GM12864 (cell line): Measurements from ENCODE around the gene ZNF439.
"Not testable (repeated sequence)": the region's sequence is repeated elsewhere in the genome, so short reads cannot be mapped to it uniquely, and the experiment has no call there.

Experiments used
- DNase-seq: peaks from one replicate; pipeline ENCODE4 v3.0.0-alpha.2; 2011; ENCODE audit warnings: low read depth
- H3K4me3 ChIP-seq: 2 replicates; pipeline ENCODE4 v1.5.1; 2011; ENCODE audit warnings: mild to moderate bottlenecking, low read depth, low read length, control low read depth
- CTCF ChIP-seq: IDR thresholded peaks from 2 replicates; pipeline ENCODE4 v1.5.1; 2011; ENCODE audit warnings: low read depth, mild to moderate bottlenecking, moderate library complexity, low read length, control low read depth, inconsistent platforms; ENCODE audit errors: missing control alignments

Gene ZNF439

GRCh38 chr19:11821474-11822109, 26.9 kb upstream of the ZNF439 start:
- no peak overlapping the region for H3K4me3 ChIP-seq
- TF ChIP-seq CTCF: no peak
- DNase-seq: no peak

- DNase-seq, H3K4me3 ChIP-seq: not testable (repeated sequence)
Measured at GRCh38 chr19:11828957-11829876, 19.3 kb upstream of the ZNF439 start.

GRCh38 chr19:11832253-11832912, 16.1 kb upstream of the ZNF439 start:
- H3K4me3 ChIP-seq: no peak overlapping the region
- no peak for TF ChIP-seq CTCF
- DNase-seq: no peak

GRCh38 chr19:11833541-11833940, 15.0 kb upstream of the ZNF439 start:
- no peak for TF ChIP-seq CTCF
- no peak for DNase-seq
- H3K4me3 ChIP-seq: no peak overlapping the region

GRCh38 chr19:11835626-11836066, 12.9 kb upstream of the ZNF439 start:
- not testable (repeated sequence) for DNase-seq, H3K4me3 ChIP-seq

- no peak for TF ChIP-seq CTCF
- DNase-seq: no peak
Measured at GRCh38 chr19:11843722-11844121, 4.8 kb upstream of the ZNF439 start.

GRCh38 chr19:11847615-11848014, 911 bp upstream of the ZNF439 start:
- not testable (repeated sequence) for DNase-seq, H3K4me3 ChIP-seq

More at GRCh38 chr19:11843722-11844121, 4.8 kb upstream of the ZNF439 start:
- H3K4me3 ChIP-seq: no peak overlapping the region

GRCh38 chr19:11848200-11848593, 329 bp upstream of the ZNF439 start:
- no peak for TF ChIP-seq CTCF
- DNase-seq: no peak
- peak overlapping the region; percentile 63 for H3K4me3 ChIP-seq

- not testable (repeated sequence) for H3K4me3 ChIP-seq, DNase-seq
Measured at GRCh38 chr19:11850289-11850688, 1.8 kb downstream of the ZNF439 start.
